NAMALWA (cell line): Measurements from ENCODE around the gene KIRREL3.

Experiments used
- DNase-seq: peaks from one replicate; pipeline ENCODE4 v3.0.0-alpha.2; 2015; ENCODE audit warnings: low spot score

The KIRREL3 gene

DNA sequence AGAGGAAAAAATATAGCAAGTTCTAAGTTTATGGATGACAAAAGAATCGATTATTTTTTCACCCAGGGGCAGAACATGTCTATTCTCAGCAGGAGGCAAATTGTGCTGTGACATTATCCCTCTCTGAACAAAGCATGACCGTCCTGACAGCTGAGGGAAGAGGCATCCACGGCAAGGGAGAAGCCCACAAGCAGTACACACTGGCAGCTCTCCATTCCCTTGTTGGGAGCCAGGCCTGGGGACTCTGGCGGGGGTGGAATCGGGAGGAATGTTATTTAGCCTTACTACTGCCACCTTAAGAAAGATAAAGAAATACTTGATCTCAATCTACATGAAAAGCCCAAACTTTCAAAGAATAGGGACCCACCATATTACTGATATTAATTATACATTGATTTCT is 3.4 kb downstream of the KIRREL3 start:
- no peak for DNase-seq

DNA sequence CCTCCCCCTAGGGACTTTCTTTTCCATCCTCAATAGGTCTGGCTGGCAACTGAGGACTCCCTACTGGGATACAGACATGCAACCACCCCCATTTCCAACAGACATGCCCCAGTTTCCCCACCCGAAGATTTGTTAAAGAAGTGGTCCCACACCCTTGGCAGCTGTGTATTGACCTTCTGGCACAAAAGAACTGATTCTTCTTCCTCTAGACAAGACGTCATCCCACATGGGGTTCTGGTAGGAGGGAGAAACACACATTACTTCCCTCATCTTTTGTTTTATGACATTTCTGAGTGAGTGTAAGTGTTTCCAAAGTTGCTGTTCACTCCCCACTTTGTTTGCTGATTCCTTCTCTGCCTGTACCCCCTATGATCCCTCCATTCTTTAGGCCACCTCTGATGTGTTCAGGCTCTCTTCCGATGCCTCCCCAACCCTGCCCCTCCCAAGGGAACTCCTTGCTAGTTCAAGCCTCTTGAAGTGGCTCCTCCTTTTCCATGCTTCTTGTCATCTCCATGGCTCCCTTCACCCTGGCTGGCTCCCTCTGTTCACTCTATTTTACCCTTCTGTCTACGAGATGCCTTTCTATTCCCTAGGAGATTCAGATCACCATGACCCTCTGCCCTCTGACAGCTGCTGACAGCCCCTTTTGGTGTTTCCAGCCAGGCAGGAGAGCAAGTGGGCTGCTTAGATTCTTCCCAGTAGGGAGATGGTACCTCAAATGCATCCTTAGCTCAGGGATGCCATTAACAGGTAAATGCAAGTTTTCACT is 4.3 kb downstream of the KIRREL3 start:
- DNase-seq, result no peak

DNA sequence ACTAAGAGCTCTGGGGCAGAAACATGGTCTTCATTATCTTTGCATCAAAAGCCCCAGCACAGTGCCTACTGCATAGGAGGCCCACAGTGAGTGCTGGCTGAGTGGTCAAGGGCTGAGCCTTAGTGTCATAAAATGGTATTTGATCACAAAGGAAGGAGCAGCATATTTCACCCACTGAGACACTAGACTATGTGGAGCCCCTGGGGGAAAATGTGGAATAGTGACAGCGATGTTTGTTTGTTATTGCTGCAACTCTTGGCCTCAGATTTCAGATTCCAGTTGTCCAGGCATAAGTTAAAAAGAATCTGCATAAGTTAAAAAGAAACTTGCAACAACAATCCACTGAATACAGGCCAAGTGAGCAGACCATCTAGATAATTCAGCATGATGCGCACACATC is 7.0 kb downstream of the KIRREL3 start:
- DNase-seq, result no peak

- no peak for DNase-seq
Measured at GRCh38 chr11:126992804-126993111, 7.8 kb downstream of the KIRREL3 start.

GRCh38 chr11:126992065-126992803 is 8.3 kb downstream of the KIRREL3 start:
- no peak for DNase-seq

- DNase-seq, result no peak
Measured at GRCh38 chr11:126991596-126991995, 9.0 kb downstream of the KIRREL3 start.

GRCh38 chr11:126990716-126991480 is 9.7 kb downstream of the KIRREL3 start:
- DNase-seq, result no peak

DNA sequence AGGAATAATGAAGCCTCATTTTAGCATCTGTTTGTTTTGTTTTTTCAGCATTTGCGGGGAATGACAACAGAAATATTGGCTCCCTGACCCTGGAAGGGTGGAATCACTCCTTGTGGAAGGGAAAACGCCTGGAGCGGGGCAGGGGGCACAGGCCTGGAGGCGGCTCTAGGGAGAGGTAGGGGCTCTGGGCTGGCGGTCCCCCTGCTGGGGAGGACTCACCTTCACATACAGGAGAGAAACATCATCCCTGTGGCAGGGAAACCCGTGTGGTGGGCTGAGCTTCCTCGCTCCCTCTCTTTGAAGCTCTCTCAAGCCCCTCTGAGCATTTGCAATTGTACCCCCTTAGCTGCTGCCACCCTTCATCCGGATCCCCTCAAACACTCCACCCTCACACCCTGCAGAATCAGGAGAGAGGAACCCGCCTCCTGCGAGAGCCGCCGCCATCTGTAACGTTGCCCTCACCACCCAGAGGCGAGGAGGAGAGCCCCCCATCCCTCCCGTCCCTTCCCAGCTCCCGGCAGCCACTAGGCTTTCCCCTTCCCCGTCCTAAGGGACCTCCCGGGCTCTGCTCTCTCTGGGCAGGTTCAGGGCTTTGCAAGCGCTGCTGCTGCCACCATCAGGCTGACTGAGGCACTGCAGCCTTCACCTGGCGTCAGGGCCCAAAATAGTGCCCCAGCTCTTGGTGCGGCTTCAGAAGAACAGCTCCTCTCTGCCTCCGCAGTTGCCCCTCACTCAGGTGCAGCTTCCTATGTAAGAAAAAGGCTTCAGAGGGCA is 10.4 kb downstream of the KIRREL3 start:
- DNase-seq, result peak; percentile 56

- DNase-seq, result no peak
Measured at GRCh38 chr11:126988655-126989054, 11.9 kb downstream of the KIRREL3 start.

GRCh38 chr11:126981635-126982034 is 18.9 kb downstream of the KIRREL3 start:
- no peak for DNase-seq

DNA sequence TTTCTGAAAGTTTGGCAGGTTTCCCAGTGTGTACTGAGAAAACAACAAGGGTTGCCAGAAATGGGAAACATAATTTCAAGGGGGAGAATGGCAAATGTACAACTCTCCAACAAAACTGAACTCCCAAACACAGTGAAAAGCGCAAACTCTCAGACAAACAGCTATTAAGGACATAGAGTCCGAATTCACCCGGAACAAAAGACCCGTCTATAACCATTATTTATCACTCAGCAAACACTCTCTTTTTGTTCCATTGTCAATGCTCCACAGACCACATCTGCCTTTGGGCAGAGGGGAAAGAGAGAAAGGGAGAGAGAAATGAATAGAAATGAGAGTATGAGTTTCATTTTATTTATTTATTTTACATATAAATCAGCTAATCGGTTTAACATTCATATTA is 21.7 kb downstream of the KIRREL3 start:
- no peak for DNase-seq

DNA sequence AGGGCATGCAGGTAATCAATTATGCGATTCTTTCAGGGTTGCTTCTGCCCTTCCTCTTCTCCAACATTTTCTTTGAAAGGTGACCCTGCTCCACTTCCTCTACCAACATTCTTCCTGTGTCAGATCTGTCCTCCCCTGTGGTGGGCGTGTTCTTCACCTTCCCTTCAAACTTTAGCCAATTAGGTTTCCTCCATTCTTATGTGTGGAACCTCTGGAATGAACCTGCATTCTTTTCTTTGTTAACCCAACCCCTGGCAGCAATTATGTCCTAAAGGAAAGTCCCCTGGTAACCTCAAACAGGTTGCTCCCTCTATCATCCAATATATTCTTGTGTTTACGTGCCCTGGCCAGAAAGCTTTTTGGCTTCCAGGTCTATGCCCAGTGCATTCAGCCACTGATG is 22.4 kb downstream of the KIRREL3 start:
- no peak for DNase-seq

DNA sequence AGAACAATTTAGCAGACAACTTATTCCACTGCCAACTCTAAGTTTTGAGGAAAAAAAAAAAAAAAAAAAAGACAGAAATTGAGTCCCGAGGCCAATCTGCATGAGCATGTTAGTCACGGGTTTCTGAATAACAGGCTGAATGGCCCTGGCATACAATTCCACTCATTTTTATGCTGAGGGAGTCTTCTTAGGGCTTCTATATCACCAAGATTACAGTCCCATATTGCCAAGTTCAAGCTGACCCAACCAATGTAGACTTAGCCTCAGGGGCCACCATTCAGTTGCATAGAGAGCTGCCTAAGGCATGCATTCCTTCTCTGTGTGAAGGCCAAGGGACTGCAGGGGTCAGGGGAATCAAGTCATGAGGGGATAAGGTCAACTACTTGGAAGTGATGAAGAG is 27.5 kb downstream of the KIRREL3 start:
- no peak for DNase-seq

GRCh38 chr11:126971305-126971704 is 29.3 kb downstream of the KIRREL3 start:
- DNase-seq, result no peak

DNA sequence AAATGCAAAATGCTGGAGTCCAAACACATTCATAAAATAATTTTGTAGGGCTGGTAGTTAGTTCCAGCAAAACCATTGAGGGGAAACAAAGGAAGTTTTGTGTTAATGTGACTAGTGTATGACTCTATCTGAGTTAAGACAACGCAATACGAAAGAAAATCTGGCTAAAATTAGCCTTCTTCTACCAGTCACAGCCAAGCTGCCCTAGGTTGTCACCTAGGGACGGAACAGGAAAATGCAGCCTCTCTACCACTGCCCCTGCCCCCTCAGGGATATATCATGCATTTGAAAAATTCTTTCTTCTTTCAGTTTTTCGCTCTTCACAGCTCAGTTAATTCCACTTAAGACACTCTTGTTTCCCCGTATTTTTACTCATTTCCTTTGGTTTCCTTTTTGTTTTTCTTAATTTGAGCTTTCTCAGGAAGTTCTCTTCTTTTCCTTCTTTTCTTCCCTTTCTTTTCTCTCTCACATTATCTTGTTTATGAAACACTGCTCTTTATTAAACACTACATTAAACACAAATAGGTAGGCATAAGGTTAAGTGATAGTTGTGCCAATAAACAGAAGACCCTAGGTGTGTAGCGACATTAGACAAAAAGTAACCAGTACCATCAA is 30.6 kb downstream of the KIRREL3 start:
- DNase-seq, result peak; percentile 25

GRCh38 chr11:126968915-126969314 is 31.7 kb downstream of the KIRREL3 start:
- no peak for DNase-seq

- DNase-seq, result no peak
Measured at GRCh38 chr11:126965331-126965730, 35.2 kb downstream of the KIRREL3 start.

GRCh38 chr11:126963603-126964363 is 36.8 kb downstream of the KIRREL3 start:
- DNase-seq, result no peak

GRCh38 chr11:126963115-126963514 is 37.5 kb downstream of the KIRREL3 start:
- DNase-seq, result no peak

DNA sequence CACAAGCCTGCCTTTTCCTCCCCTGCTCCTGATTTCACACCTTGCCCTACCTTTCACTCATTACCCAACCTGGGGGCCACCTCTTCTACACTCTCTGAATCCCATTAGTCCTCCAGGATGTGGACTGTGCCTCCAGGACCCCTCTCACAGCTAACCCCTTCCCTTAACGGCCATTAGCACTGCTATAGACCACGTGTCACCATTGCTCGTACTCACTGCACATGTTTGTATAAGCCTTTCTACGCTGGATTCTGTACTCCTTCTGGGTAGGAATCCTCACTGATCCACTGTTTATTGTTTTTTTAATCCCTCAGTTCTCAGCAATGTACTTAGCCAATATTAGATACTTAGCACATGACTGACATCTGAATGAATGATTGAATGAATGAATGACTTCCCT is 40.9 kb downstream of the KIRREL3 start:
- DNase-seq, result no peak

GRCh38 chr11:126956635-126957034 is 43.9 kb downstream of the KIRREL3 start:
- no peak for DNase-seq
